ENCODE data around the gene MVB12A.

DNA sequence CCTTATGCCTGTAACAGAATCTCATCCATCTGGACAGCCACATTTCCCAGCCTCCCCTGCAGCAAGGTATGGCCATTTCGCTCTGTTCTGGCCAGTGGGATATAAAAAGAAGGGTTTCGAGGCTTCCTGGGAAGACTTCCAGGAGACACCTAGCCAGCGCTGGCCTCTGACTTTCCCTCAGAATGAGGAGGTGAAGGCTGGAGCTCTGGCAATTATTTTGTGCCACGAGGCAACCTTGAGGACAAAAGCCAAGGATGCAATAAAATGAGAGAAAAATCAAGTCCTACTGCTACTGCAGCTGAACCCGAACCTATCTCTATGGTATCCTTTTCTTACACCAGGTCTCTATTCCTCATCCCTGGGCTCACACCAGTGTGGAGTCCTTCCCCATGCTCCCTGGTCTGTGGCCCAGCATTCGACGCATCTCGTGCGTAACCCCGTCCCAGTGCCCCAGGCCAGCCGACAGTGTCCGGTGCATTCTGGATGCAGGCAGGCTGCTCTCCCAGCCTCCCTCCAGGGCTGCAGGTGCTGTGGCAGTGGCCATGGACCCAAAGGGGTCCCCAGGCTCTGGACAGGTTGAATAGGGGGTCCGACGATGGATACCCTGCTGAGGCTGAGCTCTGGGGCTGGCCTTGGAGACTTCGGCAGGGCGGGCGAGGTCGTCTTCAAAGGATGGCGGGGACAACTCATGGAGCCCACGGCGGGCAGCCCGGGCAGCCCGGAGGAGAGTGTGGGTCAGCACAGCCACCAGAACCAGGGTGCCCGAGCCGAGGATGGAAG, 16.4 kb downstream of the MVB12A start:
- TF ChIP-seq, protein P1, sequence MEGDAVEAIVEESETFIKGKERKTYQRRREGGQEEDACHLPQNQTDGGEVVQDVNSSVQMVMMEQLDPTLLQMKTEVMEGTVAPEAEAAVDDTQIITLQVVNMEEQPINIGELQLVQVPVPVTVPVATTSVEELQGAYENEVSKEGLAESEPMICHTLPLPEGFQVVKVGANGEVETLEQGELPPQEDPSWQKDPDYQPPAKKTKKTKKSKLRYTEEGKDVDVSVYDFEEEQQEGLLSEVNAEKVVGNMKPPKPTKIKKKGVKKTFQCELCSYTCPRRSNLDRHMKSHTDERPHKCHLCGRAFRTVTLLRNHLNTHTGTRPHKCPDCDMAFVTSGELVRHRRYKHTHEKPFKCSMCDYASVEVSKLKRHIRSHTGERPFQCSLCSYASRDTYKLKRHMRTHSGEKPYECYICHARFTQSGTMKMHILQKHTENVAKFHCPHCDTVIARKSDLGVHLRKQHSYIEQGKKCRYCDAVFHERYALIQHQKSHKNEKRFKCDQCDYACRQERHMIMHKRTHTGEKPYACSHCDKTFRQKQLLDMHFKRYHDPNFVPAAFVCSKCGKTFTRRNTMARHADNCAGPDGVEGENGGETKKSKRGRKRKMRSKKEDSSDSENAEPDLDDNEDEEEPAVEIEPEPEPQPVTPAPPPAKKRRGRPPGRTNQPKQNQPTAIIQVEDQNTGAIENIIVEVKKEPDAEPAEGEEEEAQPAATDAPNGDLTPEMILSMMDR (IDR thresholded peaks at IDR 0.05): no peak
- TF ChIP-seq POLR2AphosphoS5 (IDR thresholded peaks at IDR 0.05) (no peak), EP300 (IDR thresholded peaks at IDR 0.05) (no peak)

Measured in esophagus muscularis mucosa (tissue), 4 donors.